WTC11 (cell line): ENCODE measurements around the gene PGBD5. TPM values are rescaled to one million over a fixed set of nuclear protein-coding genes. Genes with fewer than 3 reads are reported as not detected.
"Not testable (repeated sequence)": the region's sequence is repeated elsewhere in the genome, so short reads cannot be mapped to it uniquely, and the experiment has no call there.

Experiments used
- ATAC-seq: fragments of 200-7000 bp; cut with Tn5 transposase; 2 replicates; pipeline ENCODE4 v1.10.0; 2021; ENCODE audit warnings: mild to moderate bottlenecking, moderate library complexity
- CTCF ChIA-PET: fragments of 300-600 bp; sonication (Branson Sonifier 250); formaldehyde crosslinking; loops from one replicate; lab custom pipeline; 2021; ENCODE audit warnings: antibody characterized with exemption; lab: Charles Lee
- POLR2A ChIA-PET: fragments of 350-600 bp; sonication (Branson Sonifier 250); formaldehyde crosslinking; loops from one replicate; lab custom pipeline; 2021; ENCODE audit warnings: antibody characterized with exemption; lab: Charles Lee
- DNase-seq: peaks from one replicate; pipeline ENCODE4 v3.0.0; 2021; ENCODE audit warnings: low spot score
- H3K27ac Mint-ChIP-seq: 2 replicates; pipeline ENCODE4 v1.8.0; 2021; ENCODE audit warnings: mixed read lengths
- H3K27me3 Mint-ChIP-seq: 2 replicates; pipeline ENCODE4 v1.8.0; 2021; ENCODE audit warnings: low read depth, mild to moderate bottlenecking, moderate library complexity, mixed read lengths
- H3K36me3 Mint-ChIP-seq: 2 replicates; pipeline ENCODE4 v1.8.0; 2021; ENCODE audit warnings: mixed read lengths
- H3K4me1 Mint-ChIP-seq: 2 replicates; pipeline ENCODE4 v1.8.0; 2022; ENCODE audit warnings: mixed read lengths
- H3K4me3 Mint-ChIP-seq: 2 replicates; pipeline ENCODE4 v1.8.0; 2021; ENCODE audit warnings: mild to moderate bottlenecking, moderate library complexity, mixed read lengths
- H3K9me3 Mint-ChIP-seq: 2 replicates; pipeline ENCODE4 v1.8.0; 2021; ENCODE audit warnings: mixed read lengths
- CREM ChIP-seq: sonication (generic); formaldehyde crosslinking; IDR thresholded peaks from 2 replicates; pipeline ENCODE4 v1.8.1; 2022; ENCODE audit warnings: mild to moderate bottlenecking, missing genetic modification reagents, moderate library complexity
- ESRRA ChIP-seq: sonication (generic); formaldehyde crosslinking; IDR thresholded peaks from 2 replicates; pipeline ENCODE4 v1.8.1; 2022; ENCODE audit warnings: mild to moderate bottlenecking, missing genetic modification reagents, borderline replicate concordance
- FOXJ3 ChIP-seq: sonication (generic); formaldehyde crosslinking; IDR thresholded peaks from 2 replicates; pipeline ENCODE4 v1.9.0; 2021; ENCODE audit warnings: missing genetic modification reagents, mild to moderate bottlenecking, borderline replicate concordance
- FOXP1 ChIP-seq: sonication (generic); formaldehyde crosslinking; IDR thresholded peaks from 2 replicates; pipeline ENCODE4 v1.8.0; 2022; ENCODE audit warnings: missing genetic modification reagents, mild to moderate bottlenecking, moderate library complexity, borderline replicate concordance
- GRHL2 ChIP-seq: fragments of 250-450 bp; sonication (Bioruptor Pico); IDR thresholded peaks from 2 replicates; pipeline ENCODE4 v1.8.0; 2022; ENCODE audit warnings: mild to moderate bottlenecking, moderate library complexity; ENCODE audit not compliant: insufficient replicate concordance, severe bottlenecking
- GTF2I ChIP-seq: fragments of 250-450 bp; sonication (Bioruptor Pico); conservative IDR thresholded peaks from 2 replicates; pipeline ENCODE4 v1.4.0; 2021; ENCODE audit warnings: mild to moderate bottlenecking
- JUN ChIP-seq: sonication (generic); formaldehyde crosslinking; IDR thresholded peaks from 2 replicates; pipeline ENCODE4 v1.8.0; 2023; ENCODE audit warnings: mild to moderate bottlenecking, missing genetic modification reagents
- KAT7 ChIP-seq: sonication (generic); formaldehyde crosslinking; IDR thresholded peaks from 2 replicates; pipeline ENCODE4 v1.8.1; 2023; ENCODE audit warnings: missing genetic modification reagents, mild to moderate bottlenecking, borderline replicate concordance
- MXD4 ChIP-seq: fragments of 250-450 bp; sonication (Bioruptor Pico); IDR thresholded peaks from 2 replicates; pipeline ENCODE4 v1.8.0; 2021; ENCODE audit warnings: mild to moderate bottlenecking, moderate library complexity, borderline replicate concordance
- MYBL2 ChIP-seq: sonication (generic); formaldehyde crosslinking; IDR thresholded peaks from 2 replicates; pipeline ENCODE4 v1.8.1; 2023; ENCODE audit warnings: mild to moderate bottlenecking, moderate library complexity, missing genetic modification reagents
- NFYB ChIP-seq: sonication (generic); formaldehyde crosslinking; conservative IDR thresholded peaks from 2 replicates; pipeline ENCODE4 v1.8.0; 2022; ENCODE audit warnings: low read depth, missing genetic modification reagents
- TEAD1 ChIP-seq: sonication (generic); formaldehyde crosslinking; IDR thresholded peaks from 2 replicates; pipeline ENCODE4 v1.8.0; 2022; ENCODE audit warnings: mild to moderate bottlenecking, missing genetic modification reagents
- ZNF232 ChIP-seq: sonication (generic); formaldehyde crosslinking; IDR thresholded peaks from 2 replicates; pipeline ENCODE4 v1.8.0; 2022; ENCODE audit warnings: mild to moderate bottlenecking, missing genetic modification reagents
- ZNF416 ChIP-seq: fragments of 250-450 bp; sonication (Bioruptor Pico); IDR thresholded peaks from 2 replicates; pipeline ENCODE4 v1.9.0; 2021; ENCODE audit warnings: mild to moderate bottlenecking, inconsistent platforms
- total RNA-seq: library from RNA; stranded (reverse); gene quantifications from 3 replicates; pipeline ENCODE4 v1.2.3, GENCODE V29; 2021
- TF ChIP-seq, protein P1 (sequence below): fragments of 200-600 bp; IDR thresholded peaks from 2 replicates; pipeline ENCODE4 v1.8.0; 2022; ENCODE audit warnings: antibody characterized with exemption
- TF ChIP-seq, protein P2 (sequence below): sonication (generic); formaldehyde crosslinking; IDR thresholded peaks from 2 replicates; pipeline ENCODE4 v1.8.0; 2022; ENCODE audit warnings: mild to moderate bottlenecking, missing genetic modification reagents
- TF ChIP-seq, protein P3 (sequence below): sonication (generic); formaldehyde crosslinking; IDR thresholded peaks from 2 replicates; pipeline ENCODE4 v1.8.1; 2022; ENCODE audit warnings: mild to moderate bottlenecking, missing genetic modification reagents, moderate library complexity, borderline replicate concordance
- TF ChIP-seq, protein P4 (sequence below): sonication (generic); formaldehyde crosslinking; IDR thresholded peaks from 2 replicates; pipeline ENCODE4 v1.8.0; 2022; ENCODE audit warnings: mild to moderate bottlenecking, missing genetic modification reagents
- TF ChIP-seq, protein P5 (sequence below): fragments of 250-450 bp; sonication (Bioruptor Pico); IDR thresholded peaks from 2 replicates; pipeline ENCODE4 v1.9.0; 2021; ENCODE audit warnings: moderate library complexity, mild to moderate bottlenecking, inconsistent platforms, borderline replicate concordance
- TF ChIP-seq, protein P6 (sequence below): fragments of 250-450 bp; sonication (Bioruptor Pico); IDR thresholded peaks from 2 replicates; pipeline ENCODE4 v1.9.0; 2021; ENCODE audit warnings: mild to moderate bottlenecking
- TF ChIP-seq, protein P7 (sequence below): sonication (generic); formaldehyde crosslinking; IDR thresholded peaks from 2 replicates; pipeline ENCODE4 v1.8.0; 2022; ENCODE audit warnings: mild to moderate bottlenecking, missing genetic modification reagents
- TF ChIP-seq, protein P8 (sequence below): sonication (generic); formaldehyde crosslinking; conservative IDR thresholded peaks from 2 replicates; pipeline ENCODE4 v1.8.1; 2022; ENCODE audit warnings: mild to moderate bottlenecking, missing genetic modification reagents

The PGBD5 gene
- total RNA-seq, 1 experiment from 2014 or later = 23.8 TPM

DNA sequence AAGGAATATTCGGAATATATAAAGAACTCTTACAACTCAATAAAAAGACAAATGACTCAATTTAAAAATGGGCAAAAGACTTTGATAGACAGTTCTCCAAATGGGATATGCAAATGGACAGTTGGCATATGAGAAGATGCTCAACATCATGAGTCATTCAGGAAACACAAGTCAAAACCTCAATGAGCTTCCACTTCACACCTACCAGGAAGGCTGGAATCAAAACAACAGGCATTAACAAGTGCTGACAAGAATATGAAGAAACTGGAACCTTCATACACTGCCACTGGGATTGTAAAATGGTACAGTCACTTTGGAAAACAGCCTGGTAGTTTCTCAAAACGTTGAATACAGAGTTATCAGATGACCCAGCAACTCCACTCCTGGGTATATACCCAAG, 17.2 kb downstream of the PGBD5 start:
- peaks cover 7% of the 10 kb centered on the region; the same call in 1 of the 2 replicates for H3K4me1 Mint-ChIP-seq
- H3K27ac Mint-ChIP-seq = no peak overlapping the region
- H3K9me3 Mint-ChIP-seq = peaks cover 1% of the 10 kb centered on the region; the same call in 1 of the 2 replicates
- H3K4me3 Mint-ChIP-seq = no peak overlapping the region
- ChIA-PET POLR2A (no interaction called here), CTCF (no interaction called here)
- no peak for ATAC-seq
- peaks cover 8% of the 10 kb centered on the region for H3K36me3 Mint-ChIP-seq
- TF ChIP-seq JUN (CRISPR knock-in tag) (no peak), CREM (CRISPR knock-in tag) (no peak), MXD4 (no peak), MYBL2 (no peak), FOXP1 (no peak)
- TF ChIP-seq, protein P1, sequence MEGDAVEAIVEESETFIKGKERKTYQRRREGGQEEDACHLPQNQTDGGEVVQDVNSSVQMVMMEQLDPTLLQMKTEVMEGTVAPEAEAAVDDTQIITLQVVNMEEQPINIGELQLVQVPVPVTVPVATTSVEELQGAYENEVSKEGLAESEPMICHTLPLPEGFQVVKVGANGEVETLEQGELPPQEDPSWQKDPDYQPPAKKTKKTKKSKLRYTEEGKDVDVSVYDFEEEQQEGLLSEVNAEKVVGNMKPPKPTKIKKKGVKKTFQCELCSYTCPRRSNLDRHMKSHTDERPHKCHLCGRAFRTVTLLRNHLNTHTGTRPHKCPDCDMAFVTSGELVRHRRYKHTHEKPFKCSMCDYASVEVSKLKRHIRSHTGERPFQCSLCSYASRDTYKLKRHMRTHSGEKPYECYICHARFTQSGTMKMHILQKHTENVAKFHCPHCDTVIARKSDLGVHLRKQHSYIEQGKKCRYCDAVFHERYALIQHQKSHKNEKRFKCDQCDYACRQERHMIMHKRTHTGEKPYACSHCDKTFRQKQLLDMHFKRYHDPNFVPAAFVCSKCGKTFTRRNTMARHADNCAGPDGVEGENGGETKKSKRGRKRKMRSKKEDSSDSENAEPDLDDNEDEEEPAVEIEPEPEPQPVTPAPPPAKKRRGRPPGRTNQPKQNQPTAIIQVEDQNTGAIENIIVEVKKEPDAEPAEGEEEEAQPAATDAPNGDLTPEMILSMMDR = no peak
- TF ChIP-seq, protein P2, sequence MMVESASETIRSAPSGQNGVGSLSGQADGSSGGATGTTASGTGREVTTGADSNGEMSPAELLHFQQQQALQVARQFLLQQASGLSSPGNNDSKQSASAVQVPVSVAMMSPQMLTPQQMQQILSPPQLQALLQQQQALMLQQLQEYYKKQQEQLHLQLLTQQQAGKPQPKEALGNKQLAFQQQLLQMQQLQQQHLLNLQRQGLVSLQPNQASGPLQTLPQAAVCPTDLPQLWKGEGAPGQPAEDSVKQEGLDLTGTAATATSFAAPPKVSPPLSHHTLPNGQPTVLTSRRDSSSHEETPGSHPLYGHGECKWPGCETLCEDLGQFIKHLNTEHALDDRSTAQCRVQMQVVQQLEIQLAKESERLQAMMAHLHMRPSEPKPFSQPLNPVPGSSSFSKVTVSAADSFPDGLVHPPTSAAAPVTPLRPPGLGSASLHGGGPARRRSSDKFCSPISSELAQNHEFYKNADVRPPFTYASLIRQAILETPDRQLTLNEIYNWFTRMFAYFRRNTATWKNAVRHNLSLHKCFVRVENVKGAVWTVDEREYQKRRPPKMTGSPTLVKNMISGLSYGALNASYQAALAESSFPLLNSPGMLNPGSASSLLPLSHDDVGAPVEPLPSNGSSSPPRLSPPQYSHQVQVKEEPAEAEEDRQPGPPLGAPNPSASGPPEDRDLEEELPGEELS (CRISPR knock-in tag) = no peak
- TF ChIP-seq, all 79 proteins: peak for 0
- no peaks in the 10 kb centered on the region for H3K27me3 Mint-ChIP-seq
- no peak for DNase-seq

DNA sequence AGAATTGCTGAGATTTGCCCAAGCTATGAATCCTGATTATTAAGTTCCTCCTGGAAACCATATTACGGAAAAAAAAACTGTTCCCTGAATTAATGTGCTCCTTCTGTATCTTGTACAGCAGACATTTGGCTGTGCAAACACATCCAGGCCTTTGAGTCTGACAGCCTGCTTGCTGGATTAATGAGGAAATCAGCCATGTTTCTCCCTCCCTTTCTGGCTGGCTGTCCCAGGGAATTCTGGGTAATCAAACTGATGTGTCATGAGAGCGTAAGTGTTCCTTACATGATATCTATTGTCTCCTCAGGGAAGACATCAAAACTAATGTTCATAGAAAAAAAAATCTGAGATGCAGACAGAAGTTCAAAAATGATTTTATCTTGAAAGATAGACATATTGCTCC, 18.8 kb downstream of the PGBD5 start:
- TF ChIP-seq, protein P3, sequence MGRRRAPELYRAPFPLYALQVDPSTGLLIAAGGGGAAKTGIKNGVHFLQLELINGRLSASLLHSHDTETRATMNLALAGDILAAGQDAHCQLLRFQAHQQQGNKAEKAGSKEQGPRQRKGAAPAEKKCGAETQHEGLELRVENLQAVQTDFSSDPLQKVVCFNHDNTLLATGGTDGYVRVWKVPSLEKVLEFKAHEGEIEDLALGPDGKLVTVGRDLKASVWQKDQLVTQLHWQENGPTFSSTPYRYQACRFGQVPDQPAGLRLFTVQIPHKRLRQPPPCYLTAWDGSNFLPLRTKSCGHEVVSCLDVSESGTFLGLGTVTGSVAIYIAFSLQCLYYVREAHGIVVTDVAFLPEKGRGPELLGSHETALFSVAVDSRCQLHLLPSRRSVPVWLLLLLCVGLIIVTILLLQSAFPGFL (CRISPR knock-in tag) = no peak
- no peak for TF ChIP-seq GTF2I (CRISPR knock-in tag)
- TF ChIP-seq, protein P4, sequence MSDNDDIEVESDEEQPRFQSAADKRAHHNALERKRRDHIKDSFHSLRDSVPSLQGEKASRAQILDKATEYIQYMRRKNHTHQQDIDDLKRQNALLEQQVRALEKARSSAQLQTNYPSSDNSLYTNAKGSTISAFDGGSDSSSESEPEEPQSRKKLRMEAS (CRISPR knock-in tag) = no peak
- no peak for TF ChIP-seq ZNF232 (CRISPR knock-in tag)
- TF ChIP-seq JUN (CRISPR knock-in tag) = no peak
- no peak for TF ChIP-seq NFYB (CRISPR knock-in tag)
- no peak for TF ChIP-seq GRHL2
- TF ChIP-seq KAT7 (CRISPR knock-in tag) = no peak
- TF ChIP-seq, protein P5, sequence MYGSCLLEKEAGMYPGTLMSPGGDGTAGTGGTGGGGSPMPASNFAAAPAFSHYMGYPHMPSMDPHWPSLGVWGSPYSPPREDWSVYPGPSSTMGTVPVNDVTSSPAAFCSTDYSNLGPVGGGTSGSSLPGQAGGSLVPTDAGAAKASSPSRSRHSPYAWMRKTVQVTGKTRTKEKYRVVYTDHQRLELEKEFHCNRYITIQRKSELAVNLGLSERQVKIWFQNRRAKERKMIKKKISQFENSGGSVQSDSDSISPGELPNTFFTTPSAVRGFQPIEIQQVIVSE (CRISPR knock-in tag) = no peak
- TF ChIP-seq ZNF416 (CRISPR knock-in tag) = no peak
- TF ChIP-seq, protein P6, sequence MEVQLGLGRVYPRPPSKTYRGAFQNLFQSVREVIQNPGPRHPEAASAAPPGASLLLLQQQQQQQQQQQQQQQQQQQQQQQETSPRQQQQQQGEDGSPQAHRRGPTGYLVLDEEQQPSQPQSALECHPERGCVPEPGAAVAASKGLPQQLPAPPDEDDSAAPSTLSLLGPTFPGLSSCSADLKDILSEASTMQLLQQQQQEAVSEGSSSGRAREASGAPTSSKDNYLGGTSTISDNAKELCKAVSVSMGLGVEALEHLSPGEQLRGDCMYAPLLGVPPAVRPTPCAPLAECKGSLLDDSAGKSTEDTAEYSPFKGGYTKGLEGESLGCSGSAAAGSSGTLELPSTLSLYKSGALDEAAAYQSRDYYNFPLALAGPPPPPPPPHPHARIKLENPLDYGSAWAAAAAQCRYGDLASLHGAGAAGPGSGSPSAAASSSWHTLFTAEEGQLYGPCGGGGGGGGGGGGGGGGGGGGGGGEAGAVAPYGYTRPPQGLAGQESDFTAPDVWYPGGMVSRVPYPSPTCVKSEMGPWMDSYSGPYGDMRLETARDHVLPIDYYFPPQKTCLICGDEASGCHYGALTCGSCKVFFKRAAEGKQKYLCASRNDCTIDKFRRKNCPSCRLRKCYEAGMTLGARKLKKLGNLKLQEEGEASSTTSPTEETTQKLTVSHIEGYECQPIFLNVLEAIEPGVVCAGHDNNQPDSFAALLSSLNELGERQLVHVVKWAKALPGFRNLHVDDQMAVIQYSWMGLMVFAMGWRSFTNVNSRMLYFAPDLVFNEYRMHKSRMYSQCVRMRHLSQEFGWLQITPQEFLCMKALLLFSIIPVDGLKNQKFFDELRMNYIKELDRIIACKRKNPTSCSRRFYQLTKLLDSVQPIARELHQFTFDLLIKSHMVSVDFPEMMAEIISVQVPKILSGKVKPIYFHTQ (CRISPR knock-in tag) = no peak
- TF ChIP-seq, protein P7, sequence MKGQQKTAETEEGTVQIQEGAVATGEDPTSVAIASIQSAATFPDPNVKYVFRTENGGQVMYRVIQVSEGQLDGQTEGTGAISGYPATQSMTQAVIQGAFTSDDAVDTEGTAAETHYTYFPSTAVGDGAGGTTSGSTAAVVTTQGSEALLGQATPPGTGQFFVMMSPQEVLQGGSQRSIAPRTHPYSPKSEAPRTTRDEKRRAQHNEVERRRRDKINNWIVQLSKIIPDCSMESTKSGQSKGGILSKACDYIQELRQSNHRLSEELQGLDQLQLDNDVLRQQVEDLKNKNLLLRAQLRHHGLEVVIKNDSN (CRISPR knock-in tag) = no peak
- TF ChIP-seq, protein P8, sequence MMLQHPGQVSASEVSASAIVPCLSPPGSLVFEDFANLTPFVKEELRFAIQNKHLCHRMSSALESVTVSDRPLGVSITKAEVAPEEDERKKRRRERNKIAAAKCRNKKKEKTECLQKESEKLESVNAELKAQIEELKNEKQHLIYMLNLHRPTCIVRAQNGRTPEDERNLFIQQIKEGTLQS = no peak
- no peak for TF ChIP-seq FOXJ3 (CRISPR knock-in tag)
- no peak for TF ChIP-seq TEAD1 (CRISPR knock-in tag)
- no peak for TF ChIP-seq ESRRA (CRISPR knock-in tag)
- Mint-ChIP-seq H3K4me1 (peaks cover 12% of the 10 kb centered on the region), H3K4me3 (no peak overlapping the region), H3K9me3 (peaks cover 4% of the 10 kb centered on the region; the same call in 1 of the 2 replicates), H3K27ac (no peak overlapping the region), H3K36me3 (peaks cover 5% of the 10 kb centered on the region), H3K27me3 (no peaks in the 10 kb centered on the region)
- ATAC-seq (no peak), DNase-seq (no peak)
- ChIA-PET POLR2A (no interaction called here), CTCF (interaction anchor here (1.1 kb wide), 1 partner anchor 235 kb away, joined by 3 read pairs; no protein-coding TSS in a partner anchor)

DNA sequence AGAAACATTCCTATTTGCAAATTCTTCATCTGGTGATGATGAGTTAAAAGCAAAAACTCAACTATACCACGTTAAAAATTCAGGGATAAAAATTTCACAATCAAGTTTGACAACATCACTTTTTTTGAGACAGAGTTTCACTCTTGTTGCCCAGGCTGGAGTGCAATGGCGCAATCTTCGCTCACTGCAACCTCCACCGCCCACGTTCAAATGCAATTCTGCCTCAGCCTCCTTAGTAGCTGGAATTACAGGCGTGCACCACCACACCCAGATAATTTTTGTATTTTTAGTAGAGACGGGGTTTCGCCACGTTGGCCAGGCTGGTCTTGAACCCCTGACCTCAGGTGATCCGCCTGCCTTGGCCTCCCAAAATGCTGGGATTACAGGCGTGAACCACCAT, 19.4 kb downstream of the PGBD5 start:
- DNase-seq, H3K27me3 Mint-ChIP-seq, H3K36me3 Mint-ChIP-seq, H3K4me3 Mint-ChIP-seq, POLR2A ChIA-PET, ATAC-seq, H3K27ac Mint-ChIP-seq, H3K9me3 Mint-ChIP-seq: not testable (repeated sequence)
- H3K4me1 Mint-ChIP-seq = peaks cover 17% of the 10 kb centered on the region
- CTCF ChIA-PET = interaction anchor here (1.1 kb wide), 1 partner anchor 235 kb away, joined by 3 read pairs; no protein-coding TSS in a partner anchor
